KMS-11 (cell line): ENCODE data around the gene KBTBD13.

ENCODE experiments used
- H2AFZ ChIP-seq: fragments of 200-600 bp; sonication (generic); 2 replicates; pipeline ENCODE4 v1.6.1; 2016; ENCODE audit warnings: antibody characterized with exemption, mixed run types, low read depth
- H3K27ac ChIP-seq: fragments of 200-600 bp; sonication (generic); 2 replicates; pipeline ENCODE4 v1.6.1; 2016; ENCODE audit warnings: mild to moderate bottlenecking, mixed run types
- H3K27me3 ChIP-seq: fragments of 200-600 bp; sonication (generic); 2 replicates; pipeline ENCODE4 v1.6.1; 2017; ENCODE audit warnings: mild to moderate bottlenecking, low read depth, mixed run types, moderate library complexity; ENCODE audit not compliant: insufficient read depth
- H3K36me3 ChIP-seq: fragments of 200-600 bp; sonication (generic); 2 replicates; pipeline ENCODE4 v1.6.1; 2017; ENCODE audit warnings: mild to moderate bottlenecking, mixed run types; ENCODE audit not compliant: insufficient read depth
- H3K4me1 ChIP-seq: fragments of 200-600 bp; sonication (generic); 2 replicates; pipeline ENCODE4 v1.6.1; 2016; ENCODE audit warnings: mild to moderate bottlenecking, low read depth, mixed run types; ENCODE audit not compliant: poor library complexity, severe bottlenecking
- H3K4me2 ChIP-seq: fragments of 200-600 bp; sonication (generic); 2 replicates; pipeline ENCODE4 v1.7.0; 2016; ENCODE audit warnings: mild to moderate bottlenecking, mixed run types
- H3K4me3 ChIP-seq: fragments of 200-600 bp; sonication (generic); IDR thresholded peaks from 2 replicates; pipeline ENCODE4 v1.6.1; 2017; ENCODE audit warnings: low read depth, low read length, mixed read lengths; ENCODE audit not compliant: insufficient read depth
- H3K79me2 ChIP-seq: fragments of 200-600 bp; sonication (generic); 2 replicates; pipeline ENCODE4 v1.6.1; 2016; ENCODE audit warnings: low read depth, mixed run types; ENCODE audit not compliant: insufficient read depth
- H3K9ac ChIP-seq: fragments of 200-600 bp; sonication (generic); 2 replicates; pipeline ENCODE4 v1.6.1; 2016; ENCODE audit warnings: mild to moderate bottlenecking, mixed run types
- H4K20me1 ChIP-seq: fragments of 200-600 bp; sonication (generic); 2 replicates; pipeline ENCODE4 v1.6.1; 2016; ENCODE audit warnings: mild to moderate bottlenecking, mixed run types; ENCODE audit not compliant: insufficient read depth
- TF ChIP-seq, protein P1 (sequence below): fragments of 200-600 bp; sonication (generic); conservative IDR thresholded peaks from 2 replicates; pipeline ENCODE4 v1.6.1; 2017; ENCODE audit warnings: low read depth, mild to moderate bottlenecking, antibody characterized with exemption, low read length, moderate library complexity, mixed read lengths

The KBTBD13 gene

DNA sequence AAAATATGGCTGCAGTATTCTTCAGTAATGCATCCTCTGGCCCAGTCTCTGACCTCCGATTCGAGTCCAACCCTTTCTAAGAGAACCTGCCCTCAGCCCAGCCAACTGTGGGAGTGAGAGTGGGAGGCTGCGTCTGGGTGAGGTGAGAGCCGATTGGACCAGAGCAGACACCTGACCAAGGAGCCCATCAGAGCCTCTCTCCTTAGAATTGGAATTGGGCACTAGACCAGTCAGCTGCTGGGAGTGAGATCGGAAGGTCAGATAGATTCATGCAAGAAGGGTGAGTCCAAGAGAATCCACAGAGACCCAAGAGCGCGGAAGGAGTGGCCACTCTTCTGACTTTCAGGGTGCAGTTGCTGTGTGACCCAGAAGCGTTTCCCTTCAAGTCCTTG lies 19.0 kb upstream of the KBTBD13 start:
- Histone ChIP-seq H3K27me3 (no peaks in the 10 kb centered on the region), H4K20me1 (no peaks in the 10 kb centered on the region), H3K9ac (no peak overlapping the region), H2AFZ (no peak overlapping the region), H3K36me3 (no peaks in the 10 kb centered on the region), H3K4me1 (peaks cover 14% of the 10 kb centered on the region), H3K4me2 (no peak overlapping the region), H3K27ac (no peak overlapping the region), H3K79me2 (no peaks in the 10 kb centered on the region), H3K4me3 (no peak overlapping the region)
- TF ChIP-seq, protein P1, sequence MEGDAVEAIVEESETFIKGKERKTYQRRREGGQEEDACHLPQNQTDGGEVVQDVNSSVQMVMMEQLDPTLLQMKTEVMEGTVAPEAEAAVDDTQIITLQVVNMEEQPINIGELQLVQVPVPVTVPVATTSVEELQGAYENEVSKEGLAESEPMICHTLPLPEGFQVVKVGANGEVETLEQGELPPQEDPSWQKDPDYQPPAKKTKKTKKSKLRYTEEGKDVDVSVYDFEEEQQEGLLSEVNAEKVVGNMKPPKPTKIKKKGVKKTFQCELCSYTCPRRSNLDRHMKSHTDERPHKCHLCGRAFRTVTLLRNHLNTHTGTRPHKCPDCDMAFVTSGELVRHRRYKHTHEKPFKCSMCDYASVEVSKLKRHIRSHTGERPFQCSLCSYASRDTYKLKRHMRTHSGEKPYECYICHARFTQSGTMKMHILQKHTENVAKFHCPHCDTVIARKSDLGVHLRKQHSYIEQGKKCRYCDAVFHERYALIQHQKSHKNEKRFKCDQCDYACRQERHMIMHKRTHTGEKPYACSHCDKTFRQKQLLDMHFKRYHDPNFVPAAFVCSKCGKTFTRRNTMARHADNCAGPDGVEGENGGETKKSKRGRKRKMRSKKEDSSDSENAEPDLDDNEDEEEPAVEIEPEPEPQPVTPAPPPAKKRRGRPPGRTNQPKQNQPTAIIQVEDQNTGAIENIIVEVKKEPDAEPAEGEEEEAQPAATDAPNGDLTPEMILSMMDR, result no peak

GRCh38 chr15:65058394-65059368 lies 17.9 kb upstream of the KBTBD13 start:
- TF ChIP-seq, protein P1, result no peak
- Histone ChIP-seq H3K4me1 (peaks cover 5% of the 10 kb centered on the region), H3K36me3 (no peaks in the 10 kb centered on the region), H3K27me3 (no peaks in the 10 kb centered on the region), H4K20me1 (no peaks in the 10 kb centered on the region), H3K4me3 (no peak overlapping the region), H3K4me2 (no peak overlapping the region), H3K9ac (no peak overlapping the region), H3K27ac (no peak overlapping the region), H3K79me2 (no peaks in the 10 kb centered on the region), H2AFZ (no peak overlapping the region)

DNA sequence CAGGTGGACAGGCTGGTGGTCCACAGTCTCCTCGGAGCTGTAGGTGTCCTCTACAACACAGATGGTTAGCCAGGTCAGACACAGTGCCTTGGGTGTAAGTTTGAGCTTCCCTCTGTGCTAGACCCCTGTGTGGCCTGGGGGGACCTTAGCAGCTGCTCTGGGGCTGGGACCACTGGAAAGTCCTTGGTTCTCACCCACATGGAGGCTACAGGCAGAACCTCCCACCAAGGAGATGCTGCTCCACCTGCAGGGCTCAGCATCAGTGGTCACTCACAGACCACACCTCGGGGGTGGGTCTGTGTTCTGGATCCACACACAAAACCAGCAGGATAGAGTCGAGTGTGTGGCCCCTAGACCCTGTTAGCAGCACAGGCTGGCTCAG lies 17.2 kb upstream of the KBTBD13 start:
- peaks cover 5% of the 10 kb centered on the region for H3K4me1 ChIP-seq
- H4K20me1 ChIP-seq, result no peaks in the 10 kb centered on the region
- no peaks in the 10 kb centered on the region for H3K36me3 ChIP-seq

DNA sequence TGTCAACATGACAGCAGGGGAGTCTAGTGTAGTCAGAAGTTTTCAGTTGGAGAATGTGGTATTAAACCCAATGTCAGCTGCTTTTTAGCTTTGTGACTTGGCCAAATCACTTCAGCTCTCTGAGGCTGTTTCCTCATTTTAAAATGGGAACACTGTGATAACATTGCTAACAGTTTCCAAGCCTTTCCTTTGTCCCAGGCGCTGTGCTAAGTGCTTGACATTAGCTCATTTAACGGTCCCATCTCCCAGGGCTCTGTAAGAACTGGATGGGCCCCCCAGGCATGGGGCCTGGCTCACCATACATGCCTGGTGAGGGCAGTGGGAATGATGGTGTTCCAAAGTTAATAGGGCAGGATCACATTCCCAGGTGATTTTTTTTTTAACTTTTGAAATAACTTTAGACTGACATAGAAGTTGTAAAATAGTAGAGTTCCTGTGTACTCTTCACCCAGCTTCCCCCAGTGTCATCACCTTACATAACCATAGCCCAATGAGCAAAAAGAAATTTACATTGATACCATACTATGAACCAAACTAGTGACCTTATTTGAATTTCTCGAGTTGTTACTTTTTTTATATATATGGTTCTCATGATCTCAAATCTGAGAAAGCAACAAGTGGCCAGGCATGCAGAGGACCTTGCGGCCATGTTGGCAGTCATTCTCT lies 16.5 kb upstream of the KBTBD13 start:
- H3K79me2 ChIP-seq, result no peaks in the 10 kb centered on the region
- TF ChIP-seq, protein P1, result no peak
- H2AFZ ChIP-seq, result no peak overlapping the region
- no peak overlapping the region for H3K27ac ChIP-seq
- H4K20me1 ChIP-seq, result no peaks in the 10 kb centered on the region
- no peak overlapping the region for H3K9ac ChIP-seq
- no peak overlapping the region for H3K4me3 ChIP-seq
- no peaks in the 10 kb centered on the region for H3K27me3 ChIP-seq
- H3K36me3 ChIP-seq, result no peaks in the 10 kb centered on the region
- peaks cover 5% of the 10 kb centered on the region for H3K4me1 ChIP-seq
- H3K4me2 ChIP-seq, result no peak overlapping the region

More for the DNA sequence above, 17.2 kb upstream of the KBTBD13 start:
- Histone ChIP-seq H3K4me3 (no peak overlapping the region), H3K79me2 (no peaks in the 10 kb centered on the region), H3K4me2 (no peak overlapping the region), H3K27me3 (no peaks in the 10 kb centered on the region), H3K9ac (no peak overlapping the region), H2AFZ (no peak overlapping the region), H3K27ac (no peak overlapping the region)
- TF ChIP-seq, protein P1, result no peak
